ENCODE data around the gene MVB12B. TPM values are rescaled to one million over a fixed set of nuclear protein-coding genes. Genes with fewer than 3 reads are reported as not detected.

MVB12B gene
- total RNA-seq, 1 experiment from 2014 or later: 9.4 TPM

DNA sequence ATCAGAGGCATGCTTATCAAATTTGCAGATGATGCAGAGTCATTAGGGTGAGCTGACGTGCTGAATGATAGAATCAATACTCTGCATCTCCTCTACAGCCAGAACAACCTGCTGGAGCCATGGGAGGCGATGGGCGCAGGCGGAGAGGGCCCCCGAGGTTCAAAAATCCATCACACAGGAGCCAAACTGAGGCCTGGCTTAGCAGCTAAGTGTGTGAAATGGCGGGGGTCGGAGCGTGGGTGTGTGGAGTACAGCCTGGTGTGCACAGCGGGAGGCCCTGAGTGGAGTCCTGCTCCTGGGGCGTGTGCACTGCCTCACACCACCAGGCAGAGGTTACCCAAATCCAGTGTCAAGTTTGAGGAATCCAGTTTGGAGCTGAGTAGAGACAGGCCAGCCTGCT, 73.2 kb downstream of the MVB12B start:
- POLR2A ChIA-PET: no interaction called here
- CTCF ChIA-PET: no interaction called here
- in situ Hi-C loops (cut with HindIII; ENCODE audit: low pct_unique_long_range_greater_than_20kb, low sequenced_read_pairs): no loop called here
- H3K4me1 ChIP-seq (ENCODE audit: control insufficient read depth, insufficient read depth, low read length): no peaks in the 10 kb centered on the region
- no peak overlapping the region for H3K4me3 ChIP-seq (ENCODE audit: low read depth in 2 of 2, low read length in 2 of 2)
- TF ChIP-seq POLR2AphosphoS5 (IDR thresholded peaks at IDR 0.05; ENCODE audit: low read depth, low read length): no peak
- TF ChIP-seq SIN3A (IDR thresholded peaks at IDR 0.05; ENCODE audit: borderline replicate concordance, insufficient read depth, low read depth, low read length): no peak
- no peak for TF ChIP-seq TCF7L2 (IDR thresholded peaks at IDR 0.05; ENCODE audit: low read depth, low read length)
- TF ChIP-seq, protein P1, sequence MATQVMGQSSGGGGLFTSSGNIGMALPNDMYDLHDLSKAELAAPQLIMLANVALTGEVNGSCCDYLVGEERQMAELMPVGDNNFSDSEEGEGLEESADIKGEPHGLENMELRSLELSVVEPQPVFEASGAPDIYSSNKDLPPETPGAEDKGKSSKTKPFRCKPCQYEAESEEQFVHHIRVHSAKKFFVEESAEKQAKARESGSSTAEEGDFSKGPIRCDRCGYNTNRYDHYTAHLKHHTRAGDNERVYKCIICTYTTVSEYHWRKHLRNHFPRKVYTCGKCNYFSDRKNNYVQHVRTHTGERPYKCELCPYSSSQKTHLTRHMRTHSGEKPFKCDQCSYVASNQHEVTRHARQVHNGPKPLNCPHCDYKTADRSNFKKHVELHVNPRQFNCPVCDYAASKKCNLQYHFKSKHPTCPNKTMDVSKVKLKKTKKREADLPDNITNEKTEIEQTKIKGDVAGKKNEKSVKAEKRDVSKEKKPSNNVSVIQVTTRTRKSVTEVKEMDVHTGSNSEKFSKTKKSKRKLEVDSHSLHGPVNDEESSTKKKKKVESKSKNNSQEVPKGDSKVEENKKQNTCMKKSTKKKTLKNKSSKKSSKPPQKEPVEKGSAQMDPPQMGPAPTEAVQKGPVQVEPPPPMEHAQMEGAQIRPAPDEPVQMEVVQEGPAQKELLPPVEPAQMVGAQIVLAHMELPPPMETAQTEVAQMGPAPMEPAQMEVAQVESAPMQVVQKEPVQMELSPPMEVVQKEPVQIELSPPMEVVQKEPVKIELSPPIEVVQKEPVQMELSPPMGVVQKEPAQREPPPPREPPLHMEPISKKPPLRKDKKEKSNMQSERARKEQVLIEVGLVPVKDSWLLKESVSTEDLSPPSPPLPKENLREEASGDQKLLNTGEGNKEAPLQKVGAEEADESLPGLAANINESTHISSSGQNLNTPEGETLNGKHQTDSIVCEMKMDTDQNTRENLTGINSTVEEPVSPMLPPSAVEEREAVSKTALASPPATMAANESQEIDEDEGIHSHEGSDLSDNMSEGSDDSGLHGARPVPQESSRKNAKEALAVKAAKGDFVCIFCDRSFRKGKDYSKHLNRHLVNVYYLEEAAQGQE (IDR thresholded peaks at IDR 0.05; ENCODE audit: insufficient read depth in 1 of 2, low read depth in 2 of 2, low read length in 1 of 2): no peak
- H3K9me3 ChIP-seq (ENCODE audit: control insufficient read depth, insufficient read depth, low read depth, low read length): no peaks in the 10 kb centered on the region
- DNase-seq (ENCODE audit: low read depth, low spot score) (no peak), ATAC-seq (no peak)
- no peaks in the 10 kb centered on the region for H3K27me3 ChIP-seq (ENCODE audit: control insufficient read depth, insufficient read depth, low read length)
- no peak overlapping the region for H3K27ac ChIP-seq (ENCODE audit: low read length)
- intact Hi-C loops (cut with micrococcal nuclease; ENCODE audit: unreplicated experiment): no loop called here
- no peaks in the 10 kb centered on the region for H3K36me3 ChIP-seq (ENCODE audit: control insufficient read depth, insufficient read depth, low read length)
- no TSS peak for BruUV-seq (replicated peaks)

DNA sequence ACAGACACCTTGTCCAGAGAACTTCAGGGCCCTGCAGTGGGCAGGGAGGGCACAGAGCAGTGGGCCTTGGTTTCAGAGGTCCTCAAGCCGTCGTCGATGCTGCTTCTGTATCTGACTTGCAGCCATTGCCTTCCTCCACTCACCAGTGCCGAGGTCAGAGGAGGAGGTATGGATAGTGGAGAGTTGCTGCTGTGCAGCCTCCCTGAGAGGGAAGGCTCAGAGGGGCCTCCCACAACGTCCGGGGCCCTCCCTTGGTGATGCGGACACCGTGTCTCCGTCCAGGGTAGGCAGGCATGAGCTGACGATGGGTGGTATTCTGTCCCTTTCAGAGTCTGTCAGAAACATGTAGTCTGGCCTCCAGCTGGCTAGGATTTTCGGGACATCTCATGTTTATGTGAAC, 73.9 kb downstream of the MVB12B start:
- no TSS peak for BruUV-seq (replicated peaks)
- no peaks in the 10 kb centered on the region for H3K4me1 ChIP-seq (ENCODE audit: control insufficient read depth, insufficient read depth, low read length)

More for the DNA sequence above, 73.9 kb downstream of the MVB12B start:
- no peak for DNase-seq (ENCODE audit: low read depth, low spot score)
- ChIA-PET CTCF (no interaction called here), POLR2A (no interaction called here)
- Histone ChIP-seq H3K4me3 (ENCODE audit: low read depth in 2 of 2, low read length in 2 of 2) (no peak overlapping the region), H3K27ac (ENCODE audit: low read length) (no peak overlapping the region), H3K36me3 (ENCODE audit: control insufficient read depth, insufficient read depth, low read length) (no peaks in the 10 kb centered on the region), H3K9me3 (ENCODE audit: control insufficient read depth, insufficient read depth, low read depth, low read length) (no peaks in the 10 kb centered on the region), H3K27me3 (ENCODE audit: control insufficient read depth, insufficient read depth, low read length) (no peaks in the 10 kb centered on the region)
- intact Hi-C loops (cut with micrococcal nuclease; ENCODE audit: unreplicated experiment) (no loop called here), in situ Hi-C loops (cut with HindIII; ENCODE audit: low pct_unique_long_range_greater_than_20kb, low sequenced_read_pairs) (no loop called here)
- no peak for ATAC-seq
- TF ChIP-seq SIN3A (IDR thresholded peaks at IDR 0.05; ENCODE audit: borderline replicate concordance, insufficient read depth, low read depth, low read length) (no peak), POLR2AphosphoS5 (IDR thresholded peaks at IDR 0.05; ENCODE audit: low read depth, low read length) (no peak), TCF7L2 (IDR thresholded peaks at IDR 0.05; ENCODE audit: low read depth, low read length) (no peak)
- TF ChIP-seq, protein P1 (IDR thresholded peaks at IDR 0.05; ENCODE audit: insufficient read depth in 1 of 2, low read depth in 2 of 2, low read length in 1 of 2): no peak
- TF ChIP-seq, protein P2, sequence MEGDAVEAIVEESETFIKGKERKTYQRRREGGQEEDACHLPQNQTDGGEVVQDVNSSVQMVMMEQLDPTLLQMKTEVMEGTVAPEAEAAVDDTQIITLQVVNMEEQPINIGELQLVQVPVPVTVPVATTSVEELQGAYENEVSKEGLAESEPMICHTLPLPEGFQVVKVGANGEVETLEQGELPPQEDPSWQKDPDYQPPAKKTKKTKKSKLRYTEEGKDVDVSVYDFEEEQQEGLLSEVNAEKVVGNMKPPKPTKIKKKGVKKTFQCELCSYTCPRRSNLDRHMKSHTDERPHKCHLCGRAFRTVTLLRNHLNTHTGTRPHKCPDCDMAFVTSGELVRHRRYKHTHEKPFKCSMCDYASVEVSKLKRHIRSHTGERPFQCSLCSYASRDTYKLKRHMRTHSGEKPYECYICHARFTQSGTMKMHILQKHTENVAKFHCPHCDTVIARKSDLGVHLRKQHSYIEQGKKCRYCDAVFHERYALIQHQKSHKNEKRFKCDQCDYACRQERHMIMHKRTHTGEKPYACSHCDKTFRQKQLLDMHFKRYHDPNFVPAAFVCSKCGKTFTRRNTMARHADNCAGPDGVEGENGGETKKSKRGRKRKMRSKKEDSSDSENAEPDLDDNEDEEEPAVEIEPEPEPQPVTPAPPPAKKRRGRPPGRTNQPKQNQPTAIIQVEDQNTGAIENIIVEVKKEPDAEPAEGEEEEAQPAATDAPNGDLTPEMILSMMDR (IDR thresholded peaks at IDR 0.05): no peak
